Ishikawa (cell line): Measurements from ENCODE around the gene TMEM117.

Experiments used
- CEBPB ChIP-seq: IDR thresholded peaks from 2 replicates; pipeline ENCODE4 v1.6.1; 2012
- CREB1 ChIP-seq: IDR thresholded peaks from 2 replicates; pipeline ENCODE4 v1.6.1; 2012; ENCODE audit warnings: low read depth
- EGR1 ChIP-seq: IDR thresholded peaks from 2 replicates; pipeline ENCODE4 v1.6.1; 2012
- EP300 ChIP-seq: IDR thresholded peaks from 2 replicates; pipeline ENCODE4 v1.6.1; 2012; ENCODE audit warnings: borderline replicate concordance
- FOXM1 ChIP-seq: IDR thresholded peaks from 2 replicates; pipeline ENCODE4 v1.6.1; 2012; ENCODE audit warnings: low read depth, borderline replicate concordance
- NFIC ChIP-seq: IDR thresholded peaks from 2 replicates; pipeline ENCODE4 v1.6.1; 2012
- RAD21 ChIP-seq: IDR thresholded peaks from 2 replicates; pipeline ENCODE4 v1.6.1; 2012; ENCODE audit warnings: low read depth
- TAF1 ChIP-seq: IDR thresholded peaks from 2 replicates; pipeline ENCODE4 v1.6.1; 2012; ENCODE audit warnings: low read depth, mild to moderate bottlenecking
- TCF12 ChIP-seq: IDR thresholded peaks from 2 replicates; pipeline ENCODE4 v1.6.1; 2012; ENCODE audit warnings: low read depth
- TEAD4 ChIP-seq: IDR thresholded peaks from 2 replicates; pipeline ENCODE4 v1.6.1; 2012
- YY1 ChIP-seq: IDR thresholded peaks from 2 replicates; pipeline ENCODE4 v1.6.1; 2012; ENCODE audit warnings: low read depth
- ZBTB7A ChIP-seq: IDR thresholded peaks from 2 replicates; pipeline ENCODE4 v1.6.1; 2012; ENCODE audit warnings: low read depth
- TF ChIP-seq, protein P1 (sequence below): IDR thresholded peaks from 2 replicates; pipeline ENCODE4 v1.6.1; 2012; ENCODE audit warnings: low read depth, mild to moderate bottlenecking
- TF ChIP-seq, protein P2 (sequence below): IDR thresholded peaks from 2 replicates; pipeline ENCODE4 v1.6.1; 2012
- TF ChIP-seq, protein P3 (sequence below): IDR thresholded peaks from 2 replicates; pipeline ENCODE4 v1.6.1; 2012

Gene TMEM117

DNA sequence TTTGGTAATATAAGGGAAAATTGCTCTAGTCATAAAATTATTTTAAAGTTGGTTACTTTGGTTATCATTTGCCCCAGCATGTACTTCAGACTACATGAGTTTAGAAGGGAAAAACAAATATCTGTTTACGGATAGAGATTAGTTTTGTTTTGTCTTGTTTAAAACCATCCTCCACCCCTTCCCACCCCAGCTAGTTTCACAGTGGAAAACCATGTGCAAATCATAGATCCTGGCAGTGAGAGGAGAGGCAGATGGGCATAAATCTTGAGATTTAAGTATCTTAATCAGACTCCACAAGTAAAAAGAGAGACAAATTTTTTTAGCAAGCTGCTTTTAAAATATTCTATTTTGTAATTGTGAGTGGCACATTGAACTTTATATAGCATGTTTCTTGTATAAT lies 424.7 kb downstream of the TMEM117 start:
- TF ChIP-seq EP300, result no peak
- no peak for TF ChIP-seq TAF1
- no peak for TF ChIP-seq EGR1
- no peak for TF ChIP-seq TCF12
- no peak for TF ChIP-seq NFIC

DNA sequence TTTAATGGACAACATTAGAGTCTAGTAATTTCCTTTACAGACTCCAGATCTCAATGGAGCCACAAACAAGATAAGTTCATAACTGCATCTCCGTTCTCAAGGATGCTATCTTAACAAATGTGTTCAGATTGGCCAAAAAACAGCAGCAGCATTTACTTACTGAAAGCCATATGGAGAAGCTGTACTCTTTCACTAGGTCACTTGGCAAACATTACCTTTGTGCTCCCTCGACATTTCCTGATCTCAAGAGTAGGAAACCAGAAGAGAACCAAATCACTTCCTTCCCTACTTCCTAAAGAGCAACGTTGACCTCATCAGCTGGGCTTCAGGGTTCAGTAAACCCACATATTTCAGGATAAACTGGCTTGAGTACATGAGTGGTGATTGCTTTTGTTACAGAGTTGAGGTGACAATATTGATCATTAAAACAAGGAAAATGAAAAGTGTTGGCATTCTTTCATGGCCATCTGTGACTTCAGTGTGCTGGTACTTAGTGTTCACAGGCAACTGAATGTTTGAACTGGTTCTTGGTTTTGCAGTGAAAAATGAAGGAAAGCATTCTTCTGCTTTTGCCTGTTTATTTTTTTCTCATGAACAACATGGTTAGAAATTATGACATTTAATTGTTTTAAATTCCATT lies 449.6 kb downstream of the TMEM117 start:
- no peak for TF ChIP-seq RAD21
- TF ChIP-seq, protein P1, sequence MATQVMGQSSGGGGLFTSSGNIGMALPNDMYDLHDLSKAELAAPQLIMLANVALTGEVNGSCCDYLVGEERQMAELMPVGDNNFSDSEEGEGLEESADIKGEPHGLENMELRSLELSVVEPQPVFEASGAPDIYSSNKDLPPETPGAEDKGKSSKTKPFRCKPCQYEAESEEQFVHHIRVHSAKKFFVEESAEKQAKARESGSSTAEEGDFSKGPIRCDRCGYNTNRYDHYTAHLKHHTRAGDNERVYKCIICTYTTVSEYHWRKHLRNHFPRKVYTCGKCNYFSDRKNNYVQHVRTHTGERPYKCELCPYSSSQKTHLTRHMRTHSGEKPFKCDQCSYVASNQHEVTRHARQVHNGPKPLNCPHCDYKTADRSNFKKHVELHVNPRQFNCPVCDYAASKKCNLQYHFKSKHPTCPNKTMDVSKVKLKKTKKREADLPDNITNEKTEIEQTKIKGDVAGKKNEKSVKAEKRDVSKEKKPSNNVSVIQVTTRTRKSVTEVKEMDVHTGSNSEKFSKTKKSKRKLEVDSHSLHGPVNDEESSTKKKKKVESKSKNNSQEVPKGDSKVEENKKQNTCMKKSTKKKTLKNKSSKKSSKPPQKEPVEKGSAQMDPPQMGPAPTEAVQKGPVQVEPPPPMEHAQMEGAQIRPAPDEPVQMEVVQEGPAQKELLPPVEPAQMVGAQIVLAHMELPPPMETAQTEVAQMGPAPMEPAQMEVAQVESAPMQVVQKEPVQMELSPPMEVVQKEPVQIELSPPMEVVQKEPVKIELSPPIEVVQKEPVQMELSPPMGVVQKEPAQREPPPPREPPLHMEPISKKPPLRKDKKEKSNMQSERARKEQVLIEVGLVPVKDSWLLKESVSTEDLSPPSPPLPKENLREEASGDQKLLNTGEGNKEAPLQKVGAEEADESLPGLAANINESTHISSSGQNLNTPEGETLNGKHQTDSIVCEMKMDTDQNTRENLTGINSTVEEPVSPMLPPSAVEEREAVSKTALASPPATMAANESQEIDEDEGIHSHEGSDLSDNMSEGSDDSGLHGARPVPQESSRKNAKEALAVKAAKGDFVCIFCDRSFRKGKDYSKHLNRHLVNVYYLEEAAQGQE, result no peak
- no peak for TF ChIP-seq CEBPB
- no peak for TF ChIP-seq TEAD4
- no peak for TF ChIP-seq YY1
- TF ChIP-seq EGR1, result no peak
- TF ChIP-seq CREB1, result no peak
- no peak for TF ChIP-seq TCF12

DNA sequence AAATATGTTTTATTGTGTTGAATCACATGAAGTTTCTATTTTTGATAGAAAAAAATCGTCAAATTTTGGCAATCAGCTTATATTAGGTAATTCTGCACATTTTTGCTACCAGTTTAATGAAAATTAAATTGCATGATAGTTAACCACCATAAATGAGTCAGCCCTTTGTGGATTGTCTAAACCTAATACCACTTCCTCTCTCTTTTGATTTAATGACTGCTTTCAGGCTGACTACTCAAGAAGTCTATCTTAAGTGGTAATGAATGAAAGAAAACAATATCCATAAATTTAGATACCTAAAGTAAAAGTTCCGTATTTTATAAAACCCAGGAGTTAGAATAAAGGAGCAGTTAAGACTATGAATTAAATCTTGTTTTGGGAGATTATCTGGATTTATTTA lies 450.5 kb downstream of the TMEM117 start:
- TF ChIP-seq EP300, result no peak
- TF ChIP-seq NFIC, result no peak
- no peak for TF ChIP-seq TAF1
- no peak for TF ChIP-seq CEBPB
- TF ChIP-seq FOXM1, result no peak
- TF ChIP-seq, protein P2, sequence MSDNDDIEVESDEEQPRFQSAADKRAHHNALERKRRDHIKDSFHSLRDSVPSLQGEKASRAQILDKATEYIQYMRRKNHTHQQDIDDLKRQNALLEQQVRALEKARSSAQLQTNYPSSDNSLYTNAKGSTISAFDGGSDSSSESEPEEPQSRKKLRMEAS, result no peak
- TF ChIP-seq RAD21, result no peak
- TF ChIP-seq TCF12, result no peak

DNA sequence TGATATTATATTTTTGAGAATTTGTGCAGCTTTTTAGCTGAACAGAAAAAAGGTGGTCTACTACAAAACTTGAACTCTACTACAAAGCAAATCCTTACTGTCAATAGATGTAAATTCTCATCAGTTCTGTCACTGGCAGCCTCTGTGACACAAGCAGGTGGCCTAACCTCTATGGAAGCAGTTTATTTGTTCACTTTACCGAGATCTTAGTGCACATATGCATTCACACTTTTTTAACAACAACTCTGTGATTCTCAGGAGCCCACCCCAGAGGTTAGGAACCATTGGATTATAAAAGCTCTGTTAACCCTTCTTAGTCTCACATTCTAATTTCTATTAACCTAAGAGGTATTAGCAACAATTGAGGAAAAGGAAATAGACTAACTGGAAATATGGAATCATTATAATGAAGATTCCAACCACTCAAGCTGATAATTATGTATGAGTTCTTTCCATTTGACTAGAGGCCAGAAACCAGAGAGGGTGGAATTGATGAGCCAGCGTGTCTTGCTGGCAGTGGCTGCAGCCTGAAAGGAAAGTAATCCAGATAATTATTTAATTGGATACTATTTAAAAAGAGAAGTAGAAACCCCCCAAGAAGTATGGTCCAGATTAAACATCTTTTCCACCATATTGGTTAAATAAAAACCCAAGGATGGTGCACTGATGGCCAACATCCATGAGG lies 451.1 kb downstream of the TMEM117 start:
- TF ChIP-seq CREB1, result no peak
- TF ChIP-seq TEAD4, result no peak
- no peak for TF ChIP-seq EGR1
- TF ChIP-seq EP300, result no peak
- no peak for TF ChIP-seq YY1
- TF ChIP-seq FOXM1, result no peak
- TF ChIP-seq, protein P1, result no peak
- TF ChIP-seq CEBPB, result no peak
- TF ChIP-seq TAF1, result no peak
- TF ChIP-seq, protein P2, result no peak
- TF ChIP-seq RAD21, result no peak

DNA sequence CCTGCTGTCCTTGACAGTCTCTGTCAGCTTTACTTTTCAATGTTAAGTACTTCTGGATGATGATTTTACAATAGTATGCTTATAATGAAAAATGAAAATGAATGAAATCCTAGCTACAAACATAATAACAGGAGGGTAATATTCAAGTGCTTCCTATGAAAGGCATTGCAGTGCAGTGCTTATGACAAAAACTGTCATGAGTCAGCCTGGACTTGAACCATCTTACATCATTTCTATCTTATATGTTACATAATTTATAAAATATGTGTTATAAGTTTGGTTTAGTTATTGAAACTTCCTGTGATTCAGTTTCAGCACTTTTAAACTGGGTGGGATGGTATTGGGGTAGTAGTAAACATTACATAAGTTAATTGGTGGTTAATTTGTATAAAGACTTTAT lies 451.7 kb downstream of the TMEM117 start:
- TF ChIP-seq ZBTB7A (no peak), YY1 (no peak), CEBPB (no peak), TAF1 (no peak), RAD21 (no peak), FOXM1 (no peak), TEAD4 (no peak)
- TF ChIP-seq, protein P2, result no peak

DNA sequence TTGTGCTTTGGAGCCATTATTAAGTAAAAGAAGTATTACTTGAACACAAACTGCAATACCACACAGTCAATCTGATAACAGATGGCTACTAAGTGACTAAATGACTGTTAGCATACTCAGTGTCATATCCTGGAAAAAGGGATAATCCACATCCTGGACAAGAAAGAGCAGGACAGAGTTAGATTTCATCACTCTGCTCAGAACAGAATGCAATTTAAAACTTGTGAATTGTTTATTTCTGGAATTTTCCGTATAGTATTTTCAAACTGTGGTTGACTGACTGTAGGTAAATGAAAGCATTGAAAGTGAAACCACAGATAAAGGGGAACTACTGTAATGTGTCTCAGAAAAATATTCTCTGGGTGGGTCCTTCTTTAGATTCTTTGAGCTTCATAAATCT lies 458.8 kb downstream of the TMEM117 start:
- TF ChIP-seq NFIC, result no peak

DNA sequence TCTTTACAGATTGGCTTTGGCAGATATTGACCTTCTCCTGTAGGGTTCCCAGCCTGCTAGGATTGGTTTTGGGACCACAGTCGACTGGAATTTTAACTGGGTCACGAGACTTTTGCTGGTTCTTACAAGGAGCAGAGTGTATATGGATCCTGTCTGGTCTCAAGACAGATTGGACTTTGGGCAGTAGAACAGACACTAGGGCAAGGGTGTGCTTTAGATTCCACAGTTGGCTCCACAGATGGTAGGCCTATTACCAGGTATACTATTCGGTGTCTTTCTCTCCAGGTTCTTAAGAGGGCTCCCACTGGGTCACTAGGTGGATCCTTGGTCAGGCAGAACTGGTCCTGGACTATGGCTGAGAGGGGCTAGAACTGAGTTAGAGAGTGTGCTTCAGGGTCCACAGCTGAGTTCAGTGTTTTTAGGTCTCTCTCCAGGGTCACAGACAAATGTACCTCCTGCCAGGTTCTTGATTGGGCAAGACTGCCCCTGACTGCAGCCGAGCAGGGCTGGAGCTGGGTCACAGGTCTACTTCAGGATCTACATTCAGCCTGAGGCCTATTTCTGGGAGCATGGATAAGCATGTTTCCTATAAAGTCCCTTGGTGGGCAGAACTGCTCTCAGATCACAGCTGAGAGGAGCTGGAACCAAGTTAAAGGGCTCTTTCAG lies 460.2 kb downstream of the TMEM117 start:
- no peak for TF ChIP-seq CREB1
- TF ChIP-seq EGR1, result no peak
- TF ChIP-seq, protein P1, result no peak
- TF ChIP-seq, protein P2, result no peak
- TF ChIP-seq ZBTB7A, result no peak
- TF ChIP-seq, protein P3, sequence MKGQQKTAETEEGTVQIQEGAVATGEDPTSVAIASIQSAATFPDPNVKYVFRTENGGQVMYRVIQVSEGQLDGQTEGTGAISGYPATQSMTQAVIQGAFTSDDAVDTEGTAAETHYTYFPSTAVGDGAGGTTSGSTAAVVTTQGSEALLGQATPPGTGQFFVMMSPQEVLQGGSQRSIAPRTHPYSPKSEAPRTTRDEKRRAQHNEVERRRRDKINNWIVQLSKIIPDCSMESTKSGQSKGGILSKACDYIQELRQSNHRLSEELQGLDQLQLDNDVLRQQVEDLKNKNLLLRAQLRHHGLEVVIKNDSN, result no peak
